Measurements from ENCODE around the gene HS2ST1. TPM values are rescaled to one million over a fixed set of nuclear protein-coding genes. Genes with fewer than 3 reads are reported as not detected.
"Not testable (repeated sequence)": the region's sequence is repeated elsewhere in the genome, so short reads cannot be mapped to it uniquely, and the experiment has no call there.

Gene HS2ST1
- total and polyA plus RNA-seq, 4 donors = 4.1 to 45.3 (median 16.3) TPM

- DNase-seq = peak; percentile 28 to 85 (median 70)
- Histone ChIP-seq H3K27ac (ENCODE audit: low read depth in 1 of 2, low read length in 1 of 2) (no peak overlapping the region), H3K4me1 (ENCODE audit: control insufficient read depth in 5 of 5, insufficient read depth in 5 of 5, low read length in 5 of 5) (peaks cover 0 to 25% (median 3%) of the 10 kb centered on the region in 5 donors), H3K9ac (ENCODE audit: insufficient read depth in 1 of 2, low read length in 2 of 2) (peak overlapping the region in 1 of 2 donors; percentile 23), H3K36me3 (ENCODE audit: control insufficient read depth in 4 of 4, insufficient read depth in 4 of 4, low read length in 4 of 4) (no peaks in the 10 kb centered on the region), H3K4me3 (no peak overlapping the region), H3K27me3 (ENCODE audit: control insufficient read depth in 3 of 3, insufficient read depth in 3 of 3, low read length in 2 of 3) (no peaks in the 10 kb centered on the region), H3K9me3 (ENCODE audit: control insufficient read depth in 4 of 4, insufficient read depth in 3 of 4, low read length in 3 of 4) (peaks cover 0 to 4% (median 1%) of the 10 kb centered on the region in 4 donors)
- WGBS, 2 donors = 53 to 73% methylated on average over 4 of the region's 4 CpGs
- TF ChIP-seq CTCF (IDR thresholded peaks at IDR 0.05; ENCODE audit: control extremely low read depth, extremely low read depth) = no peak
- no peak for ATAC-seq (ENCODE audit: insufficient read depth, low FRiP score)
These were observed 103.7 kb downstream of the HS2ST1 start for GRCh38 chr1:87017998-87018672.

DNA sequence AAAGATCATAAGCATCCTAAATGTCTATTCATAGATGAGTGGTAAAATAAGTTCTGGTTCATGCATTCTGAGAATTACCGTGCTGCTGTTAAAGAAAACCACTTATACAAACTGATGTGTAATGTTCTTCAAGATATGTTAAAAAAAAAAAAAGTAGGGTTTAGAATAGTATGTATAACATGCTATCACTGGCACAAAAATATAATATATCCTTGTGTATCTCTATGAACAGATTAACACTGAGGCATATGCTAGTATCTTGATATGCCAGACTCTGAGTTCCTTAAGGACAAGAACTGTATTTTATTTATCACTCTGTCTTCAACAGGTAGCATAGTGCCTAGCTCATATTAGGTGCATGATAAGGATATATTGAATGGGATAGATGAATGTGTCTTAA, 108.9 kb downstream of the HS2ST1 start:
- peaks cover 0 to 18% (median 2%) of the 10 kb centered on the region in 5 donors for H3K4me1 ChIP-seq (ENCODE audit: control insufficient read depth in 5 of 5, insufficient read depth in 5 of 5, low read length in 5 of 5)
- H3K9ac ChIP-seq (ENCODE audit: insufficient read depth in 1 of 2, low read length in 2 of 2) = no peak overlapping the region
- no peaks in the 10 kb centered on the region for H3K36me3 ChIP-seq (ENCODE audit: control insufficient read depth in 4 of 4, insufficient read depth in 4 of 4, low read length in 4 of 4)
- H3K27ac ChIP-seq (ENCODE audit: low read depth in 1 of 2, low read length in 1 of 2) = no peak overlapping the region
- no peaks in the 10 kb centered on the region for H3K27me3 ChIP-seq (ENCODE audit: control insufficient read depth in 3 of 3, insufficient read depth in 3 of 3, low read length in 2 of 3)
- H3K9me3 ChIP-seq (ENCODE audit: control insufficient read depth in 4 of 4, insufficient read depth in 3 of 4, low read length in 3 of 4) = no peaks in the 10 kb centered on the region
- no peak for DNase-seq
- no peak for ATAC-seq (ENCODE audit: insufficient read depth, low FRiP score)
- WGBS, 2 donors = 2 to 49% methylated on average over 1 of the region's 1 CpG
- TF ChIP-seq CTCF (IDR thresholded peaks at IDR 0.05; ENCODE audit: control extremely low read depth, extremely low read depth) = no peak
- H3K4me3 ChIP-seq = no peak overlapping the region

GRCh38 chr1:87024936-87025540, 110.6 kb downstream of the HS2ST1 start:
- TF ChIP-seq CTCF (IDR thresholded peaks at IDR 0.05; ENCODE audit: control extremely low read depth, extremely low read depth) = no peak
- DNase-seq = peak in 2 of 3 donors; percentile 54 to 60
- H3K27me3 ChIP-seq (ENCODE audit: control insufficient read depth in 3 of 3, insufficient read depth in 3 of 3, low read length in 2 of 3) = no peaks in the 10 kb centered on the region
- no peak overlapping the region for H3K4me3 ChIP-seq
- WGBS, 2 donors = 90 to 96% methylated on average over 2 of the region's 2 CpGs
- H3K4me1 ChIP-seq (ENCODE audit: control insufficient read depth in 5 of 5, insufficient read depth in 5 of 5, low read length in 5 of 5) = peaks cover 0 to 2% (median 0%) of the 10 kb centered on the region in 5 donors
- ATAC-seq (ENCODE audit: insufficient read depth, low FRiP score) = no peak
- H3K9ac ChIP-seq (ENCODE audit: insufficient read depth in 1 of 2, low read length in 2 of 2) = no peak overlapping the region
- no peaks in the 10 kb centered on the region for H3K9me3 ChIP-seq (ENCODE audit: control insufficient read depth in 4 of 4, insufficient read depth in 3 of 4, low read length in 3 of 4)
- H3K36me3 ChIP-seq (ENCODE audit: control insufficient read depth in 4 of 4, insufficient read depth in 4 of 4, low read length in 4 of 4) = no peaks in the 10 kb centered on the region
- no peak overlapping the region for H3K27ac ChIP-seq (ENCODE audit: low read depth in 1 of 2, low read length in 1 of 2)

- DNase-seq = peak in 1 of 3 donors; percentile 14
These were observed 113.1 kb downstream of the HS2ST1 start for GRCh38 chr1:87027561-87027960.

More at GRCh38 chr1:87027561-87027960, 113.1 kb downstream of the HS2ST1 start:
- not testable (repeated sequence) for ATAC-seq (ENCODE audit: insufficient read depth, low FRiP score); H3K4me3 ChIP-seq; H3K36me3 ChIP-seq (ENCODE audit: control insufficient read depth in 4 of 4, insufficient read depth in 4 of 4, low read length in 4 of 4); H3K9me3 ChIP-seq (ENCODE audit: control insufficient read depth in 4 of 4, insufficient read depth in 3 of 4, low read length in 3 of 4); H3K27me3 ChIP-seq (ENCODE audit: control insufficient read depth in 3 of 3, insufficient read depth in 3 of 3, low read length in 2 of 3); H3K27ac ChIP-seq (ENCODE audit: low read depth in 1 of 2, low read length in 1 of 2); H3K4me1 ChIP-seq (ENCODE audit: control insufficient read depth in 5 of 5, insufficient read depth in 5 of 5, low read length in 5 of 5); H3K9ac ChIP-seq (ENCODE audit: insufficient read depth in 1 of 2, low read length in 2 of 2)
- WGBS, 2 donors = 77 to 86% methylated on average over 4 of the region's 4 CpGs

Measured in lung (tissue), 12 donors.